ENCODE measurements around the gene CDK10. TPM values are rescaled to one million over a fixed set of nuclear protein-coding genes. Genes with fewer than 3 reads are reported as not detected.

Gene CDK10
- total RNA-seq, 1 donor from 2014 or later: 40.5 TPM

DNA sequence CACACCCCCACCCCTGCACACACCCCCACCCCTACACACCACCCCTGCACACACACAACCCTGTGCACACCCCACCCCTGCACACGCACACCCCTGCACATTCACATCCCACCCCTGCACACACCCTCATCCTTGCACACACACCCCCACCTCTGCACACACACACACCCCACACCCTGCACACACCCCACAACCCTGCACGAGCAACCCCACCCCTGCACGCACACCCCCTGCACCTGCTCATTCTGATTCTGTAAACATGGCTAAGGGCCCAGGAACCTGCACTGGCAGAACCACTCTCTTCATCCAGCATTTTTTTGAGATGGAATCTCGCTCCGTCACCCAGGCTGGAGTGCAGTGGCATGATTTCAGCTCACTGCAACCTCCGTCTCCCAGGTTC is 47.1 kb upstream of the CDK10 start:
- Histone ChIP-seq H3K4me3 (ENCODE audit: insufficient read depth, low read depth, low read length) (no peak overlapping the region), H3K9ac (ENCODE audit: low read length) (no peak overlapping the region), H3K9me3 (ENCODE audit: insufficient read depth, low read depth, low read length) (no peaks in the 10 kb centered on the region), H3K79me2 (ENCODE audit: insufficient read depth, low read length) (no peaks in the 10 kb centered on the region), H2AFZ (ENCODE audit: low read depth, low read length) (no peak overlapping the region), H3K4me2 (ENCODE audit: low read length) (no peak overlapping the region), H3K27ac (ENCODE audit: low read depth, low read length) (no peak overlapping the region), H3K27me3 (ENCODE audit: insufficient read depth, low read length) (peaks cover 5% of the 10 kb centered on the region), H3K36me3 (ENCODE audit: insufficient read depth, low read length) (no peaks in the 10 kb centered on the region), H3K4me1 (ENCODE audit: insufficient read depth, low read length) (peaks cover 3% of the 10 kb centered on the region), H4K20me1 (ENCODE audit: insufficient read depth, low read length) (peaks cover 6% of the 10 kb centered on the region)
- no peak for FAIRE-seq
- H3K9me3 Mint-ChIP-seq (ENCODE audit: unreplicated experiment): no peaks in the 10 kb centered on the region
- H3K4me1 Mint-ChIP-seq (ENCODE audit: low read depth, unreplicated experiment): peaks cover 8% of the 10 kb centered on the region
- peaks cover 11% of the 10 kb centered on the region for H3K27me3 Mint-ChIP-seq (ENCODE audit: low read depth, unreplicated experiment)
- no peak for DNase-seq (ENCODE audit: low read depth)
- TF ChIP-seq EZH2 (IDR thresholded peaks at IDR 0.05; ENCODE audit: insufficient read depth, low read length): no peak
- TF ChIP-seq, protein P1, sequence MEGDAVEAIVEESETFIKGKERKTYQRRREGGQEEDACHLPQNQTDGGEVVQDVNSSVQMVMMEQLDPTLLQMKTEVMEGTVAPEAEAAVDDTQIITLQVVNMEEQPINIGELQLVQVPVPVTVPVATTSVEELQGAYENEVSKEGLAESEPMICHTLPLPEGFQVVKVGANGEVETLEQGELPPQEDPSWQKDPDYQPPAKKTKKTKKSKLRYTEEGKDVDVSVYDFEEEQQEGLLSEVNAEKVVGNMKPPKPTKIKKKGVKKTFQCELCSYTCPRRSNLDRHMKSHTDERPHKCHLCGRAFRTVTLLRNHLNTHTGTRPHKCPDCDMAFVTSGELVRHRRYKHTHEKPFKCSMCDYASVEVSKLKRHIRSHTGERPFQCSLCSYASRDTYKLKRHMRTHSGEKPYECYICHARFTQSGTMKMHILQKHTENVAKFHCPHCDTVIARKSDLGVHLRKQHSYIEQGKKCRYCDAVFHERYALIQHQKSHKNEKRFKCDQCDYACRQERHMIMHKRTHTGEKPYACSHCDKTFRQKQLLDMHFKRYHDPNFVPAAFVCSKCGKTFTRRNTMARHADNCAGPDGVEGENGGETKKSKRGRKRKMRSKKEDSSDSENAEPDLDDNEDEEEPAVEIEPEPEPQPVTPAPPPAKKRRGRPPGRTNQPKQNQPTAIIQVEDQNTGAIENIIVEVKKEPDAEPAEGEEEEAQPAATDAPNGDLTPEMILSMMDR (IDR thresholded peaks at IDR 0.05; ENCODE audit: insufficient read depth, low read depth, low read length): no peak
- H3K4me3 Mint-ChIP-seq (ENCODE audit: unreplicated experiment): no peak overlapping the region
- H3K36me3 Mint-ChIP-seq (ENCODE audit: low read depth, unreplicated experiment): no peaks in the 10 kb centered on the region
- H3K27ac Mint-ChIP-seq (ENCODE audit: unreplicated experiment): no peak overlapping the region

DNA sequence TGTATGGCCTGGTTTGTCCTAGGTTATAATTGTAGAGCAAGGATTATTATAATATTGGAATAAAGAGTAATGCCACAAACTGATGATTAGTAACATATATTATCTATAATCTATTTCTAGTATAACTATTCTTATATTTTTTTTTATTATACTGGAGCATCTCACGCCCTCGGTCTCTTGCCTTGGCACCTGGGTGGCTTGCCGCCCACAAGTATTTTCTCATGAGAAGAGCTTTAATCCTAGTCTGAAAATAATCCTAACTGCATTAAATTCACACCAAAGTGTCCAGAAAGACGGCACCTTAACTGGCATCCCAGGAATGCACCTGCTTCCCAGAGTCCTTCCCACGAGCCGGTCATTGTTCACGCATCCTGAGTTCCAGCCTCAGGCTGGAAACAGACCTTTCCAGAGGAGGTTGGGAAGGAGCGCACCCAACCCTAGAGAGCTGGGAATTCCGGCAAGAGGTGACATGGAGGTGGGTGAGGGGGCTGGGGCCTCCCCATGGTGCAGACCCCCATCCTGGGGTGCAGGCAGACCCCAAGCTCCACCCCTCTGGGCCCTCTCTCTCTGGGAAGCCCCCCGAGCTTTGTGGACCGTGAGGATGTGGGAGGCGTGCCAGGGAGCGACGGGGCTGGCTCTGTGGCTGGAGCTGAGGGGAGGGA is 44.9 kb upstream of the CDK10 start:
- Histone ChIP-seq H4K20me1 (ENCODE audit: insufficient read depth, low read length) (peaks cover 10% of the 10 kb centered on the region), H3K36me3 (ENCODE audit: insufficient read depth, low read length) (no peaks in the 10 kb centered on the region), H3K4me3 (ENCODE audit: insufficient read depth, low read depth, low read length) (no peak overlapping the region), H3K27ac (ENCODE audit: low read depth, low read length) (no peak overlapping the region), H3K4me1 (ENCODE audit: insufficient read depth, low read length) (peaks cover 3% of the 10 kb centered on the region), H3K4me2 (ENCODE audit: low read length) (peak overlapping the region; percentile 87), H3K79me2 (ENCODE audit: insufficient read depth, low read length) (no peaks in the 10 kb centered on the region), H3K9me3 (ENCODE audit: insufficient read depth, low read depth, low read length) (no peaks in the 10 kb centered on the region), H3K27me3 (ENCODE audit: insufficient read depth, low read length) (no peaks in the 10 kb centered on the region), H2AFZ (ENCODE audit: low read depth, low read length) (no peak overlapping the region), H3K9ac (ENCODE audit: low read length) (no peak overlapping the region)
- H3K9me3 Mint-ChIP-seq (ENCODE audit: unreplicated experiment): no peaks in the 10 kb centered on the region
- peaks cover 6% of the 10 kb centered on the region for H3K27me3 Mint-ChIP-seq (ENCODE audit: low read depth, unreplicated experiment)
- FAIRE-seq: no peak
- H3K36me3 Mint-ChIP-seq (ENCODE audit: low read depth, unreplicated experiment): peaks cover 6% of the 10 kb centered on the region
- H3K27ac Mint-ChIP-seq (ENCODE audit: unreplicated experiment): no peak overlapping the region
- peaks cover 8% of the 10 kb centered on the region for H3K4me1 Mint-ChIP-seq (ENCODE audit: low read depth, unreplicated experiment)
- TF ChIP-seq, protein P1 (IDR thresholded peaks at IDR 0.05; ENCODE audit: insufficient read depth, low read depth, low read length): no peak
- TF ChIP-seq EZH2 (IDR thresholded peaks at IDR 0.05; ENCODE audit: insufficient read depth, low read length): no peak
- no peak overlapping the region for H3K4me3 Mint-ChIP-seq (ENCODE audit: unreplicated experiment)
- no peak for DNase-seq (ENCODE audit: low read depth)

DNA sequence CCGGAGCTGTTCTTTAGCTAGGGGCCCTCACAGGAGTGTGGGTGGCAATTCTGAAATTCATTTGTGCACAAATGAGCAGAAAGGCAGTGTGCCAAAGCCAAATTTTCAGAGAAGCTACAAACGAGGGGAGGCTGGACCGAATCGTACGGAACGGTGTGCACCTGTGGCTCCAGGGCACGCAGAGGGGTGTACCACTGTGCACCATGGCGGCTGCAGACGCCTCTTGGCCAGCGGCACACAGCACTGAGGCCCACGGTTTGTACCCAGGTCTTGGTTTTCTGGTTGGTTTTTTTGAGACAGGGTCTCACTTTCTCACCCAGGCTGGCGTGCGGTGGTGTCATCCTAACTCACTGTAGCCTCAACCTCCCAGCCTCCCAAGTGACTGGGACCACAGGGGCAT is 43.9 kb upstream of the CDK10 start:
- Mint-ChIP-seq H3K4me1 (ENCODE audit: low read depth, unreplicated experiment) (peaks cover 8% of the 10 kb centered on the region), H3K27ac (ENCODE audit: unreplicated experiment) (no peak overlapping the region), H3K4me3 (ENCODE audit: unreplicated experiment) (no peak overlapping the region), H3K36me3 (ENCODE audit: low read depth, unreplicated experiment) (peaks cover 9% of the 10 kb centered on the region), H3K27me3 (ENCODE audit: low read depth, unreplicated experiment) (peaks cover 6% of the 10 kb centered on the region), H3K9me3 (ENCODE audit: unreplicated experiment) (no peaks in the 10 kb centered on the region)
- FAIRE-seq (no peak), DNase-seq (ENCODE audit: low read depth) (no peak)
- Histone ChIP-seq H3K79me2 (ENCODE audit: insufficient read depth, low read length) (peaks cover 5% of the 10 kb centered on the region), H3K9me3 (ENCODE audit: insufficient read depth, low read depth, low read length) (no peaks in the 10 kb centered on the region), H3K27me3 (ENCODE audit: insufficient read depth, low read length) (no peaks in the 10 kb centered on the region), H3K9ac (ENCODE audit: low read length) (no peak overlapping the region), H2AFZ (ENCODE audit: low read depth, low read length) (no peak overlapping the region), H4K20me1 (ENCODE audit: insufficient read depth, low read length) (peaks cover 15% of the 10 kb centered on the region), H3K4me2 (ENCODE audit: low read length) (no peak overlapping the region), H3K4me3 (ENCODE audit: insufficient read depth, low read depth, low read length) (no peak overlapping the region), H3K36me3 (ENCODE audit: insufficient read depth, low read length) (no peaks in the 10 kb centered on the region), H3K27ac (ENCODE audit: low read depth, low read length) (no peak overlapping the region), H3K4me1 (ENCODE audit: insufficient read depth, low read length) (no peaks in the 10 kb centered on the region)
- no peak for TF ChIP-seq EZH2 (IDR thresholded peaks at IDR 0.05; ENCODE audit: insufficient read depth, low read length)
- TF ChIP-seq, protein P1 (IDR thresholded peaks at IDR 0.05; ENCODE audit: insufficient read depth, low read depth, low read length): no peak
